SH-SY5Y (cell line): ENCODE measurements around the gene PRPH.

Source experiments
- GATA2 ChIP-seq: IDR thresholded peaks from 2 replicates; pipeline ENCODE4 v1.6.1; 2011; ENCODE audit warnings: mild to moderate bottlenecking, low read depth, low read length
- GATA3 ChIP-seq: IDR thresholded peaks from 2 replicates; pipeline ENCODE4 v1.6.1; 2011; ENCODE audit warnings: low read depth, mild to moderate bottlenecking, low read length, moderate library complexity

DNA sequence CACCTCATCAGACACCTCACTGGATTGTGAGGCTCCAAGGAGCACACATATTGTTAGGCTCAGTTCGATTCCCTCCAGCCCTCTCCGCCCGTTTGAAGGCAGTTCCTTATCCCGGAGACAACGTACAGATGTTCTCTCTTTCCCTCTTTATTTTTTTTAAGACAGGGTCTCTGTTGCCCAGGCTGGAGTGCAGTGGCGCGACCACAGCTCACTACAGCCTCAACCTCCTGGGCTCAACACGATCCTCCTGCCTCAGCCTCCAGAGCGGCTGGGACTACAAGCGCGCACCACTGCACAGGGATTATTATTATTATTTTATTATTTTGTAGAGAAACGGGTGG, 27.4 kb downstream of the PRPH start:
- TF ChIP-seq GATA3 (no peak), GATA2 (no peak)
